H1 (cell line): ENCODE data around the gene CAMK2B. TPM values are rescaled to one million over a fixed set of nuclear protein-coding genes. Genes with fewer than 3 reads are reported as not detected.

Source experiments
- CTCF ChIA-PET: fragments of 300-600 bp; sonication (Branson Sonifier 250); formaldehyde crosslinking; loops from one replicate; lab custom pipeline; 2021; ENCODE audit not compliant: partially characterized antibody; lab: Charles Lee
- POLR2A ChIA-PET: fragments of 300-600 bp; sonication (Branson Sonifier 250); formaldehyde crosslinking; loops from one replicate; lab custom pipeline; 2021; ENCODE audit warnings: inconsistent platforms; ENCODE audit not compliant: partially characterized antibody; lab: Charles Lee
- DNase-seq, 2 experiments: peaks; one replicate each; pipeline versions ENCODE4 v3.0.0 to v3.0.0-alpha.2; 2010 to 2022; ENCODE audit warnings: low spot score in 2 of 2, low read depth in 1 of 2, mixed read lengths in 1 of 2
- FAIRE-seq: peaks from 2 replicates; lab custom pipeline; 2011; peaks lifted over from hg19 to GRCh38; lab: Jason Lieb, UNC
- H2AFZ ChIP-seq: 2 replicates; pipeline ENCODE4 v1.8.1; 2012; ENCODE audit warnings: low read length, inconsistent platforms
- H2AK5ac ChIP-seq: 2 replicates; pipeline ENCODE4 v1.6.1; 2013; ENCODE audit warnings: low read depth, low read length
- H2BK120ac ChIP-seq: replicated peaks from 2 replicates; pipeline ENCODE3; 2013; ENCODE audit warnings: low read depth, low read length, inconsistent platforms
- H2BK12ac ChIP-seq: 2 replicates; pipeline ENCODE4 v1.6.1; 2013; ENCODE audit warnings: low read depth, low read length
- H2BK15ac ChIP-seq: 2 replicates; pipeline ENCODE4 v1.6.1; 2013; ENCODE audit warnings: low read length
- H2BK20ac ChIP-seq: 2 replicates; pipeline ENCODE4 v1.6.1; 2013; ENCODE audit warnings: low read length
- H2BK5ac ChIP-seq: 2 replicates; pipeline ENCODE4 v1.6.1; 2013; ENCODE audit warnings: low read depth, low read length
- H3K14ac ChIP-seq: 2 replicates; pipeline ENCODE4 v1.6.1; 2013; ENCODE audit warnings: inconsistent platforms; ENCODE audit not compliant: insufficient read length
- H3K18ac ChIP-seq: 2 replicates; pipeline ENCODE4 v1.6.1; 2013; ENCODE audit warnings: low read length; ENCODE audit errors: extremely low read depth
- H3K23ac ChIP-seq: 2 replicates; pipeline ENCODE4 v1.6.1; 2013; ENCODE audit warnings: inconsistent platforms; ENCODE audit not compliant: insufficient read length
- H3K23me2 ChIP-seq: 2 replicates; pipeline ENCODE4 v1.6.1; 2013; ENCODE audit warnings: low read depth, low read length
- H3K27ac ChIP-seq: 2 replicates; pipeline ENCODE4 v1.6.1; 2011; ENCODE audit warnings: low read depth, low read length, inconsistent platforms
- H3K27me3 ChIP-seq, 4 experiments: replicated peaks in 1 of 4; 1 replicate in 1 of 4; 2 replicates in 3 of 4; pipeline versions ENCODE4 v1.6.1 to v1.8.1; 2011 to 2013; ENCODE audit warnings: low read length in 3 of 4, mild to moderate bottlenecking in 3 of 4, inconsistent platforms in 2 of 4, mixed read lengths in 2 of 4, moderate library complexity in 1 of 4; ENCODE audit not compliant: control insufficient read depth in 3 of 4, insufficient read depth in 3 of 4; ENCODE audit errors: extremely low read depth in 1 of 4
- H3K36me3 ChIP-seq, 4 experiments: 2 replicates each; pipeline versions ENCODE4 v1.6.1 to v1.8.1; 2011 to 2013; ENCODE audit warnings: mild to moderate bottlenecking in 4 of 4, low read length in 3 of 4, moderate library complexity in 2 of 4, control low read depth in 1 of 4, inconsistent platforms in 1 of 4; ENCODE audit not compliant: insufficient read depth in 4 of 4, control insufficient read depth in 2 of 4
- H3K4ac ChIP-seq: replicated peaks from 2 replicates; pipeline ENCODE3; 2013; ENCODE audit warnings: low read length, low read depth, mixed read lengths, inconsistent platforms; ENCODE audit not compliant: insufficient read length
- H3K4me1 ChIP-seq, 4 experiments: replicated peaks in 1 of 4; 1 replicate in 1 of 4; 2 replicates in 3 of 4; pipeline versions ENCODE4 v1.6.1 to v1.8.1; 2011 to 2013; ENCODE audit warnings: low read length in 3 of 4, inconsistent platforms in 2 of 4, mixed read lengths in 1 of 4; ENCODE audit not compliant: insufficient read depth in 4 of 4, control insufficient read depth in 3 of 4
- H3K4me2 ChIP-seq, 2 experiments: 2 replicates each; pipeline versions ENCODE4 v1.6.1 to v1.8.1; 2011 to 2013; ENCODE audit warnings: low read depth in 2 of 2, low read length in 2 of 2, control low read depth in 1 of 2, inconsistent platforms in 1 of 2, mild to moderate bottlenecking in 1 of 2; ENCODE audit not compliant: insufficient read depth in 1 of 2
- H3K4me3 ChIP-seq, 4 experiments: fragments of 200-600, 300-600 bp in 1 of 4; sonication (generic), shearing (Covaris generic), sonication (Bioruptor Twin) in 1 of 4; 2 replicates each; pipeline versions ENCODE4 v1.5.1 to v1.8.1; 2011 to 2016; ENCODE audit warnings: low read length in 4 of 4, low read depth in 3 of 4, control low read depth in 2 of 4, inconsistent platforms in 2 of 4, mild to moderate bottlenecking in 2 of 4, mixed read lengths in 1 of 4, moderate library complexity in 1 of 4; ENCODE audit not compliant: insufficient read depth in 2 of 4; ENCODE audit errors: extremely low read depth in 1 of 4
- H3K56ac ChIP-seq: replicated peaks from 2 replicates; pipeline ENCODE3; 2013; ENCODE audit warnings: low read depth, mild to moderate bottlenecking, mixed read lengths, low read length, inconsistent platforms; ENCODE audit not compliant: insufficient read length
- H3K79me1 ChIP-seq: 2 replicates; pipeline ENCODE4 v1.6.1; 2013; ENCODE audit warnings: low read depth, low read length, control low read depth
- H3K79me2 ChIP-seq, 2 experiments: 2 replicates each; pipeline versions ENCODE4 v1.6.1 to v1.8.1; 2012 to 2013; ENCODE audit warnings: low read length in 2 of 2, mild to moderate bottlenecking in 2 of 2, inconsistent platforms in 1 of 2; ENCODE audit not compliant: insufficient read depth in 2 of 2, control insufficient read depth in 1 of 2
- H3K9ac ChIP-seq, 4 experiments: replicated peaks in 1 of 4; 1 replicate in 1 of 4; 2 replicates in 3 of 4; pipeline versions ENCODE4 v1.6.1 to v1.8.1; 2011 to 2013; ENCODE audit warnings: low read depth in 3 of 4, low read length in 3 of 4, control low read depth in 2 of 4, mild to moderate bottlenecking in 2 of 4, moderate library complexity in 2 of 4, inconsistent platforms in 1 of 4; ENCODE audit errors: extremely low read depth in 1 of 4
- H3K9me3 ChIP-seq, 2 experiments: 2 replicates each; pipeline versions ENCODE4 v1.6.1 to v1.8.1; 2012 to 2013; ENCODE audit warnings: mild to moderate bottlenecking in 2 of 2, moderate library complexity in 2 of 2, control low read depth in 1 of 2, inconsistent platforms in 1 of 2, low read depth in 1 of 2, low read length in 1 of 2, mixed read lengths in 1 of 2; ENCODE audit not compliant: insufficient read depth in 2 of 2
- H4K20me1 ChIP-seq, 2 experiments: replicated peaks in 1 of 2; 2 replicates each; pipeline versions ENCODE3 to v1.8.1; 2011 to 2013; ENCODE audit warnings: inconsistent platforms in 2 of 2, low read length in 2 of 2, mild to moderate bottlenecking in 1 of 2; ENCODE audit not compliant: insufficient read depth in 2 of 2, control insufficient read depth in 1 of 2
- H4K5ac ChIP-seq: 2 replicates; pipeline ENCODE4 v1.6.1; 2013; ENCODE audit warnings: low read length, low read depth, mixed read lengths, inconsistent platforms; ENCODE audit not compliant: insufficient read length
- H4K8ac ChIP-seq: 2 replicates; pipeline ENCODE4 v1.8.0; 2013; ENCODE audit warnings: mild to moderate bottlenecking, moderate library complexity, low read length, inconsistent platforms; ENCODE audit not compliant: insufficient read depth; ENCODE audit errors: extremely low read depth
- H4K91ac ChIP-seq: replicated peaks from 2 replicates; pipeline ENCODE3; 2013; ENCODE audit warnings: low read length, mixed read lengths, inconsistent platforms; ENCODE audit not compliant: insufficient read length
- CHD1 ChIP-seq: IDR thresholded peaks from 2 replicates; pipeline ENCODE4 v1.6.1; 2012; ENCODE audit warnings: low read depth, low read length, improper control_type of control experiment
- POU5F1 ChIP-seq: IDR thresholded peaks from 2 replicates; pipeline ENCODE4 v1.6.1; 2011; ENCODE audit warnings: low read depth, mild to moderate bottlenecking, low read length, moderate library complexity
- RFX5 ChIP-seq: IDR thresholded peaks from 2 replicates; pipeline ENCODE4 v1.6.1; 2011; ENCODE audit warnings: low read depth, low read length, improper control_type of control experiment, borderline replicate concordance
- SIX5 ChIP-seq: IDR thresholded peaks from 2 replicates; pipeline ENCODE4 v1.6.1; 2011; ENCODE audit warnings: mild to moderate bottlenecking, low read depth, low read length
- WGBS, 2 experiments: shearing (Covaris generic) in 1 of 2; methylation state at CpG; one replicate each; pipeline versions ENCODE4 v1.1.6 to v1.1.7; 2013 to 2015; ENCODE audit warnings: low lambda C conversion rate in 2 of 2, mixed read lengths in 2 of 2, inconsistent platforms in 1 of 2, low coverage in 1 of 2, missing lambda C conversion rate in 1 of 2; ENCODE audit not compliant: insufficient replicate concordance in 2 of 2, insufficient coverage in 1 of 2, insufficient read length in 1 of 2; ENCODE audit errors: extremely low coverage in 1 of 2, missing lambda C conversion rate in 1 of 2; 5-methylcytosine and 5-hydroxymethylcytosine counted together
- polyA plus RNA-seq, 7 experiments: library from polyadenylated mRNA; depleted of rRNA in 3 of 7; stranded (reverse) in 5 of 7; unstranded in 2 of 7; fragments of >200 nt in 5 of 7; fragments of 200-250 nt in 2 of 7; gene quantifications; 1 replicate in 5 of 7; 2 replicates in 1 of 7; 4 replicates in 1 of 7; pipeline versions ENCODE4 v1.2.1 to v1.2.3, GENCODE V29; 2011 to 2013; ENCODE audit warnings: missing spikeins in 2 of 7, mixed read lengths in 2 of 7
- total RNA-seq: library from RNA; stranded (reverse); fragmentation: NEBNext Ultra II Directional; extraction: Animal tissue kit (Norgen Biotek cat#: 25700); gene quantifications from 2 replicates; pipeline ENCODE4 v1.2.1, GENCODE V29; 2021
- TF ChIP-seq, protein P1 (sequence below), 3 experiments: IDR thresholded peaks; 1 replicate in 2 of 3; 2 replicates in 1 of 3; pipeline versions ENCODE4 v1.5.1 to v1.6.1; 2011; ENCODE audit warnings: low read length in 3 of 3, mild to moderate bottlenecking in 3 of 3, inconsistent platforms in 2 of 3, low read depth in 1 of 3, moderate library complexity in 1 of 3; ENCODE audit not compliant: insufficient read depth in 1 of 3; ENCODE audit errors: control extremely low read depth in 1 of 3
- TF ChIP-seq, protein P2 (sequence below): IDR thresholded peaks from 2 replicates; pipeline ENCODE4 v1.6.1; 2011; ENCODE audit warnings: low read depth, mild to moderate bottlenecking, low read length; ENCODE audit not compliant: insufficient read depth

The CAMK2B gene
- total and polyA plus RNA-seq, 2 of the 8 experiments (the other 6 are each of a cell fraction or from before 2014, with no cell fraction given), result 0.05 to 0.15 TPM

DNA sequence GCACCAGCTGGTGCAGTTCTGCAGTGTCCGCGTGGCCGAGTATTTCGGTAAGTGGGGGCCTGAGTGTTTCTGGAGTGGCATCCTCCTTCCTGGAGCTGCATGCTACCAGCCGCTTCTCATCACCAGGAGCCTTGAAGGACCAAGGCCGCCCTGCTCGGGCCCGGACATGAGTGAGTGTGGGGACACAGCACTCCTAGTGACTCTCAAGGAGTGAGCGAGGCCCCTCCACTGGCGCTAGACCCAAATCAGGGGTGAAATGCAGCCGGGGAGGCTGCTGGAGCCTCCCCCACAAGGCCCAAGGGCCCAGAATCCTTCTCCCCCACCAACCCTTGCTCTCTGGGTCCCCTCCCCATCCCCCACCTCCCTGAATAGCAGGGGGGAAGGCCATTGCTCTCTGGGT, 48.0 kb downstream of the CAMK2B start:
- Histone ChIP-seq H4K5ac (no peak overlapping the region), H2BK12ac (no peak overlapping the region), H3K4me3 (no peak overlapping the region), H3K23me2 (no peaks in the 10 kb centered on the region; the same call in 1 of the 2 replicates), H4K8ac (no peak overlapping the region), H3K36me3 (no peaks in the 10 kb centered on the region), H3K9me3 (no peaks in the 10 kb centered on the region), H2AFZ (no peak overlapping the region), H3K79me2 (no peaks in the 10 kb centered on the region), H3K79me1 (no peaks in the 10 kb centered on the region), H3K14ac (no peak overlapping the region), H3K23ac (no peak overlapping the region), H3K27ac (no peak overlapping the region), H3K9ac (no peak overlapping the region), H2BK5ac (no peak overlapping the region), H3K18ac (no peak overlapping the region), H2AK5ac (no peak overlapping the region), H4K20me1 (peaks cover 0 to 3% of the 10 kb centered on the region in 2 experiments), H4K91ac (no peak overlapping the region), H3K4me2 (no peak overlapping the region), H2BK120ac (no peak overlapping the region), H3K4ac (no peak overlapping the region), H3K56ac (no peak overlapping the region), H3K4me1 (peaks cover 0 to 10% (median 5%) of the 10 kb centered on the region in 4 experiments; a peak in 5 of 7 replicates), H2BK20ac (no peak overlapping the region), H2BK15ac (no peak overlapping the region), H3K27me3 (peaks cover 0 to 25% (median 17%) of the 10 kb centered on the region in 4 experiments; a peak in 5 of 7 replicates)
- POLR2A ChIA-PET, result interaction anchor here (1.4 kb wide), 1 partner anchor 16 kb away, joined by 3 read pairs; no protein-coding TSS in a partner anchor
- WGBS, 2 experiments, result 87% methylated on average over 11 of the region's 11 CpGs; no CpG with 5 or more reads in 1 of the 2 experiments
- no peak for FAIRE-seq
- CTCF ChIA-PET, result interaction anchor here (0.8 to 2.3 kb wide), 7 partner anchors 9 to 146 kb away, joined by 3 to 6 read pairs (median 4); no protein-coding TSS in a partner anchor
- DNase-seq, result no peak
- TF ChIP-seq CHD1, result no peak
- TF ChIP-seq, protein P1, sequence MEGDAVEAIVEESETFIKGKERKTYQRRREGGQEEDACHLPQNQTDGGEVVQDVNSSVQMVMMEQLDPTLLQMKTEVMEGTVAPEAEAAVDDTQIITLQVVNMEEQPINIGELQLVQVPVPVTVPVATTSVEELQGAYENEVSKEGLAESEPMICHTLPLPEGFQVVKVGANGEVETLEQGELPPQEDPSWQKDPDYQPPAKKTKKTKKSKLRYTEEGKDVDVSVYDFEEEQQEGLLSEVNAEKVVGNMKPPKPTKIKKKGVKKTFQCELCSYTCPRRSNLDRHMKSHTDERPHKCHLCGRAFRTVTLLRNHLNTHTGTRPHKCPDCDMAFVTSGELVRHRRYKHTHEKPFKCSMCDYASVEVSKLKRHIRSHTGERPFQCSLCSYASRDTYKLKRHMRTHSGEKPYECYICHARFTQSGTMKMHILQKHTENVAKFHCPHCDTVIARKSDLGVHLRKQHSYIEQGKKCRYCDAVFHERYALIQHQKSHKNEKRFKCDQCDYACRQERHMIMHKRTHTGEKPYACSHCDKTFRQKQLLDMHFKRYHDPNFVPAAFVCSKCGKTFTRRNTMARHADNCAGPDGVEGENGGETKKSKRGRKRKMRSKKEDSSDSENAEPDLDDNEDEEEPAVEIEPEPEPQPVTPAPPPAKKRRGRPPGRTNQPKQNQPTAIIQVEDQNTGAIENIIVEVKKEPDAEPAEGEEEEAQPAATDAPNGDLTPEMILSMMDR (IDR thresholded peaks at IDR 0.05; ENCODE audit: control extremely low read depth in 1 of 3, insufficient read depth in 1 of 3, low read depth in 1 of 3, low read length in 3 of 3), result no peak
- no peak for TF ChIP-seq SIX5
- TF ChIP-seq, protein P2, sequence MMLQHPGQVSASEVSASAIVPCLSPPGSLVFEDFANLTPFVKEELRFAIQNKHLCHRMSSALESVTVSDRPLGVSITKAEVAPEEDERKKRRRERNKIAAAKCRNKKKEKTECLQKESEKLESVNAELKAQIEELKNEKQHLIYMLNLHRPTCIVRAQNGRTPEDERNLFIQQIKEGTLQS, result no peak
- no peak for TF ChIP-seq RFX5
- no peak for TF ChIP-seq POU5F1
